HepG2 (cell line): Measurements from ENCODE around the gene THSD8. TPM values are rescaled to one million over a fixed set of nuclear protein-coding genes. Genes with fewer than 3 reads are reported as not detected.
A peak's percentile ranks its signal among the peaks of the same experiment; 100 is the strongest.

ENCODE experiments used
- ATF3 ChIP-seq: sonication (generic); formaldehyde crosslinking; IDR thresholded peaks from 2 replicates; pipeline ENCODE4 v1.4.0; 2020; ENCODE audit warnings: missing genetic modification reagents
- BCL6 ChIP-seq: IDR thresholded peaks from 2 replicates; pipeline ENCODE4 v1.6.1; 2016; ENCODE audit warnings: missing genetic modification reagents, missing compliant biosample characterization
- DZIP1 ChIP-seq: sonication (generic); formaldehyde crosslinking; IDR thresholded peaks from 2 replicates; pipeline ENCODE4 v1.5.0; 2020; ENCODE audit warnings: mild to moderate bottlenecking, missing genetic modification reagents
- ELF4 ChIP-seq: sonication (generic); formaldehyde crosslinking; IDR thresholded peaks from 2 replicates; pipeline ENCODE4 v1.5.0; 2020; ENCODE audit warnings: missing genetic modification reagents, mild to moderate bottlenecking, moderate library complexity, borderline replicate concordance
- FOXO1 ChIP-seq: sonication (generic); formaldehyde crosslinking; IDR thresholded peaks from 2 replicates; pipeline ENCODE4 v1.4.0; 2020; ENCODE audit warnings: missing genetic modification reagents
- HMGA1 ChIP-seq: sonication (generic); formaldehyde crosslinking; conservative IDR thresholded peaks from 2 replicates; pipeline ENCODE4 v1.4.0; 2020; ENCODE audit warnings: missing genetic modification reagents
- KLF15 ChIP-seq: sonication (generic); formaldehyde crosslinking; IDR thresholded peaks from 2 replicates; pipeline ENCODE4 v1.8.1; 2023; ENCODE audit warnings: borderline replicate concordance, mild to moderate bottlenecking, inconsistent platforms, missing genetic modification reagents, mixed read lengths
- MAZ ChIP-seq, 2 experiments: sonication (generic) in 1 of 2; formaldehyde crosslinking in 1 of 2; IDR thresholded peaks; 2 replicates each; pipeline versions ENCODE4 v1.5.0 to v1.6.1; 2012 to 2020; ENCODE audit warnings: low read depth in 2 of 2, mild to moderate bottlenecking in 2 of 2, borderline replicate concordance in 1 of 2, improper control_type of control experiment in 1 of 2, low read length in 1 of 2, missing genetic modification reagents in 1 of 2, moderate library complexity in 1 of 2
- ONECUT2 ChIP-seq: sonication (generic); formaldehyde crosslinking; IDR thresholded peaks from 2 replicates; pipeline ENCODE4 v1.4.0; 2020; ENCODE audit warnings: missing genetic modification reagents
- PHF21A ChIP-seq: sonication (generic); formaldehyde crosslinking; IDR thresholded peaks from 2 replicates; pipeline ENCODE4 v1.5.0; 2020; ENCODE audit warnings: mild to moderate bottlenecking, missing genetic modification reagents
- POGK ChIP-seq: sonication (generic); formaldehyde crosslinking; conservative IDR thresholded peaks from 2 replicates; pipeline ENCODE4 v1.8.0; 2022; ENCODE audit warnings: mild to moderate bottlenecking, moderate library complexity, missing genetic modification reagents
- RARG ChIP-seq: sonication (generic); formaldehyde crosslinking; IDR thresholded peaks from 2 replicates; pipeline ENCODE4 v1.4.0; 2020; ENCODE audit warnings: low read depth, mild to moderate bottlenecking, missing genetic modification reagents
- RBAK ChIP-seq: sonication (generic); formaldehyde crosslinking; IDR thresholded peaks from 2 replicates; pipeline ENCODE4 v1.5.1; 2020; ENCODE audit warnings: mild to moderate bottlenecking, missing genetic modification reagents
- REPIN1 ChIP-seq: sonication (generic); formaldehyde crosslinking; IDR thresholded peaks from 2 replicates; pipeline ENCODE4 v1.8.0; 2022; ENCODE audit warnings: missing genetic modification reagents, low read depth, mild to moderate bottlenecking, borderline replicate concordance
- TSC22D2 ChIP-seq: sonication (generic); formaldehyde crosslinking; IDR thresholded peaks from 2 replicates; pipeline ENCODE4 v1.5.1; 2020; ENCODE audit warnings: missing genetic modification reagents, mild to moderate bottlenecking, borderline replicate concordance
- ZBTB25 ChIP-seq: IDR thresholded peaks from 2 replicates; pipeline ENCODE4 v1.6.1; 2018; ENCODE audit warnings: missing genetic modification reagents
- ZNF530 ChIP-seq: sonication (generic); formaldehyde crosslinking; IDR thresholded peaks from 2 replicates; pipeline ENCODE4 v1.5.0; 2020; ENCODE audit warnings: low read depth, mild to moderate bottlenecking, missing genetic modification reagents
- ZNF639 ChIP-seq: conservative IDR thresholded peaks from 2 replicates; pipeline ENCODE4 v1.6.1; 2018; ENCODE audit warnings: missing genetic modification reagents
- ZNF761 ChIP-seq: sonication (generic); formaldehyde crosslinking; conservative IDR thresholded peaks from 2 replicates; pipeline ENCODE4 v1.4.0; 2020; ENCODE audit warnings: mild to moderate bottlenecking, missing genetic modification reagents
- ZNF776 ChIP-seq: sonication (generic); formaldehyde crosslinking; IDR thresholded peaks from 2 replicates; pipeline ENCODE4 v1.4.0; 2020; ENCODE audit warnings: mild to moderate bottlenecking, missing genetic modification reagents
- polyA plus RNA-seq, 8 experiments: library from polyadenylated mRNA; depleted of rRNA in 3 of 8; stranded (reverse) in 7 of 8; unstranded in 1 of 8; fragments of >200 nt; fragmentation: Illumina TruSeq in 4 of 8; extraction: Trizol in 4 of 8; gene quantifications; 2 replicates each; pipeline versions ENCODE4 v1.2.1 to v1.2.3, GENCODE V29; 2011 to 2016; ENCODE audit warnings: low read depth in 4 of 8, missing spikeins in 1 of 8, mixed read lengths in 1 of 8; ENCODE audit not compliant: insufficient read depth in 1 of 8
- total RNA-seq, 5 experiments: library from RNA; depleted of rRNA; stranded (reverse); fragments of >200 nt; fragmentation: Illumina TruSeq; extraction: Trizol; gene quantifications; 2 replicates each; pipeline ENCODE4 v1.2.3, GENCODE V29; 2016; ENCODE audit warnings: low read depth in 1 of 5

Gene THSD8
- total and polyA plus RNA-seq, 2 of the 13 experiments (the other 11 are each of a cell fraction or from before 2014, with no cell fraction given): 4.8 to 14.9 TPM

GRCh38 chr19:12806242-12807081 lies 4.6 kb downstream of the THSD8 start, which contains the start of gene RNASEH2A (continued):
- 0 out of 2 replicates have a peak, but pooled peaks have one; percentile 24 for TF ChIP-seq DZIP1 (CRISPR knock-in tag)
- no peak for TF ChIP-seq ELF4 (CRISPR knock-in tag)
- TF ChIP-seq ATF3 (CRISPR knock-in tag): peak; percentile 17; the same call in 1 of the 2 replicates
- 0 out of 2 replicates have a peak, but pooled peaks have one; percentile 32 for TF ChIP-seq BCL6 (CRISPR knock-in tag)
- TF ChIP-seq PHF21A (CRISPR knock-in tag): 0 out of 2 replicates have a peak, but pooled peaks have one; percentile 14
- TF ChIP-seq RARG: peak; percentile 81; the same call in 1 of the 2 replicates
- peak; percentile 76; the same call in 1 of the 2 replicates for TF ChIP-seq TSC22D2
- TF ChIP-seq ZNF776 (CRISPR knock-in tag): peak; percentile 94
- TF ChIP-seq POGK (CRISPR knock-in tag): peak; percentile 90
- peak; percentile 52; the same call in 1 of the 2 replicates for TF ChIP-seq ZBTB25 (CRISPR knock-in tag)
- TF ChIP-seq ZNF761 (CRISPR knock-in tag): 0 out of 2 replicates have a peak, but pooled peaks have one; percentile 65
- TF ChIP-seq ZNF639 (CRISPR knock-in tag): no peak; the same call in 1 of the 2 replicates
- TF ChIP-seq MAZ (IDR thresholded peaks at IDR 0.05; ENCODE audit: borderline replicate concordance, low read depth, low read length): no peak
- TF ChIP-seq MAZ (CRISPR knock-in tag; IDR thresholded peaks at IDR 0.05; ENCODE audit: low read depth): peak; percentile 83
- peak; percentile 24; the same call in 1 of the 2 replicates for TF ChIP-seq FOXO1 (CRISPR knock-in tag)
- TF ChIP-seq ZNF530 (CRISPR knock-in tag): no peak
- no peak for TF ChIP-seq RBAK (CRISPR knock-in tag)
- TF ChIP-seq HMGA1 (CRISPR knock-in tag): no peak
- peak; percentile 12; the same call in 1 of the 2 replicates for TF ChIP-seq ONECUT2 (CRISPR knock-in tag)
- TF ChIP-seq KLF15 (CRISPR knock-in tag): peak; percentile 70
- peak; percentile 59; the same call in 1 of the 2 replicates for TF ChIP-seq REPIN1 (CRISPR knock-in tag)
